IMR-90 (cell line): Measurements from ENCODE around the gene ALK. TPM values are rescaled to one million over a fixed set of nuclear protein-coding genes. Genes with fewer than 3 reads are reported as not detected.

Experiments used
- ATAC-seq: fragments of 200-7000 bp; cut with Tn5 transposase; 2 replicates; pipeline ENCODE4 v1.9.1; 2020; ENCODE audit warnings: low read depth, mild to moderate bottlenecking, moderate library complexity
- BruUV-seq: library from RNA; stranded (reverse); fragments of 400-500 nt; replicated peaks from 2 replicates; lab custom pipeline; 2021; lab: Mats Ljungman, UMichigan
- CTCF ChIA-PET: fragments of 300-600 bp; formaldehyde crosslinking; extraction: SDS; loops from one replicate; lab custom pipeline; 2021; ENCODE audit warnings: antibody characterized with exemption; lab: Yijun Ruan, JAX
- POLR2A ChIA-PET: fragments of 300-600 bp; sonication (Branson Sonifier 250); formaldehyde crosslinking; loops from one replicate; lab custom pipeline; 2022; ENCODE audit warnings: antibody characterized with exemption; ENCODE audit not compliant: unreplicated experiment; lab: Charles Lee
- DNase-seq: peaks from one replicate; pipeline ENCODE4 v3.0.0; 2013
- H2AFZ ChIP-seq: replicated peaks from 2 replicates; pipeline ENCODE3; 2013; ENCODE audit warnings: low read length, mild to moderate bottlenecking; ENCODE audit not compliant: poor library complexity
- H2AK5ac ChIP-seq: 2 replicates; pipeline ENCODE4 v1.6.1; 2013; ENCODE audit warnings: low read depth, low read length, inconsistent platforms
- H2AK9ac ChIP-seq: replicated peaks from 2 replicates; pipeline ENCODE3; 2013; ENCODE audit warnings: mild to moderate bottlenecking, low read depth, low read length, moderate library complexity; ENCODE audit not compliant: poor library complexity
- H2BK120ac ChIP-seq: 2 replicates; pipeline ENCODE4 v1.6.1; 2013; ENCODE audit warnings: low read depth, low read length, inconsistent platforms
- H2BK15ac ChIP-seq: 3 replicates; pipeline ENCODE4 v1.6.1; 2013; ENCODE audit warnings: low read depth, low read length, inconsistent platforms
- H2BK20ac ChIP-seq: 2 replicates; pipeline ENCODE4 v1.6.1; 2013; ENCODE audit warnings: low read depth, mild to moderate bottlenecking, inconsistent platforms, low read length, moderate library complexity
- H2BK5ac ChIP-seq: 2 replicates; pipeline ENCODE4 v1.6.1; 2013; ENCODE audit warnings: mild to moderate bottlenecking, low read depth, low read length, inconsistent platforms; ENCODE audit not compliant: poor library complexity, severe bottlenecking
- H3K14ac ChIP-seq: replicated peaks from 2 replicates; pipeline ENCODE4 v1.6.1; 2013; ENCODE audit warnings: low read depth, low read length, inconsistent platforms
- H3K18ac ChIP-seq: 2 replicates; pipeline ENCODE4 v1.6.1; 2013; ENCODE audit warnings: low read depth, low read length, control low read depth
- H3K23ac ChIP-seq: 2 replicates; pipeline ENCODE4 v1.6.1; 2013; ENCODE audit warnings: low read depth, low read length, inconsistent platforms
- H3K27ac ChIP-seq: 2 replicates; pipeline ENCODE4 v1.5.1; 2013; ENCODE audit warnings: mild to moderate bottlenecking, control low read depth, low read length; ENCODE audit not compliant: insufficient read depth
- H3K27me3 ChIP-seq: 2 replicates; pipeline ENCODE4 v1.6.1; 2013; ENCODE audit warnings: low read length; ENCODE audit not compliant: control insufficient read depth, insufficient read depth
- H3K36me3 ChIP-seq: 2 replicates; pipeline ENCODE4 v1.6.1; 2013; ENCODE audit warnings: low read length, mixed read lengths; ENCODE audit not compliant: control insufficient read depth, insufficient read depth
- H3K4ac ChIP-seq: 2 replicates; pipeline ENCODE4 v1.6.1; 2013; ENCODE audit warnings: low read depth, low read length, inconsistent platforms
- H3K4me1 ChIP-seq: 2 replicates; pipeline ENCODE4 v1.6.1; 2013; ENCODE audit warnings: low read length, mixed read lengths; ENCODE audit not compliant: control insufficient read depth, insufficient read depth
- H3K4me2 ChIP-seq: 2 replicates; pipeline ENCODE4 v1.6.1; 2013; ENCODE audit warnings: low read depth, mild to moderate bottlenecking, control low read depth, low read length, moderate library complexity
- H3K4me3 ChIP-seq: 2 replicates; pipeline ENCODE4 v1.5.1; 2013; ENCODE audit warnings: low read depth, mild to moderate bottlenecking, control low read depth, low read length, moderate library complexity; ENCODE audit not compliant: insufficient read depth
- H3K56ac ChIP-seq: 2 replicates; pipeline ENCODE4 v1.6.1; 2013; ENCODE audit warnings: low read length, inconsistent platforms; ENCODE audit not compliant: insufficient read depth; ENCODE audit errors: extremely low read depth
- H3K79me1 ChIP-seq, 2 experiments: 2 replicates each; pipeline ENCODE4 v1.6.1; 2013; ENCODE audit warnings: low read length in 2 of 2, inconsistent platforms in 1 of 2, low read depth in 1 of 2
- H3K9ac ChIP-seq: 2 replicates; pipeline ENCODE4 v1.6.1; 2013; ENCODE audit warnings: low read depth, low read length, control low read depth
- H3K9me1 ChIP-seq: 2 replicates; pipeline ENCODE4 v1.6.1; 2013; ENCODE audit warnings: low read length, inconsistent platforms; ENCODE audit not compliant: insufficient read depth
- H3K9me3 ChIP-seq: 2 replicates; pipeline ENCODE4 v1.6.1; 2013; ENCODE audit warnings: low read length; ENCODE audit not compliant: control insufficient read depth, insufficient read depth
- H4K20me1 ChIP-seq: 2 replicates; pipeline ENCODE4 v1.6.1; 2013; ENCODE audit warnings: low read length, inconsistent platforms; ENCODE audit not compliant: insufficient read depth
- H4K5ac ChIP-seq: 2 replicates; pipeline ENCODE4 v1.6.1; 2013; ENCODE audit warnings: mild to moderate bottlenecking, low read depth, low read length, control low read depth
- H4K8ac ChIP-seq, 2 experiments: 2 replicates each; pipeline ENCODE4 v1.6.1; 2013; ENCODE audit warnings: low read depth in 2 of 2, low read length in 2 of 2, control low read depth in 1 of 2, inconsistent platforms in 1 of 2
- H4K91ac ChIP-seq: 2 replicates; pipeline ENCODE4 v1.6.1; 2013; ENCODE audit warnings: low read depth, low read length, inconsistent platforms; ENCODE audit not compliant: insufficient read depth
- BHLHE40 ChIP-seq: fragments of 150-350 bp; IDR thresholded peaks from 2 replicates; pipeline ENCODE4 v1.6.1; 2016; ENCODE audit warnings: mild to moderate bottlenecking, low read depth, low read length
- CEBPB ChIP-seq: IDR thresholded peaks from 2 replicates; pipeline ENCODE4 v1.6.1; 2012; ENCODE audit warnings: low read depth, low read length, improper control_type of control experiment
- CHD1 ChIP-seq: IDR thresholded peaks from 2 replicates; pipeline ENCODE4 v1.6.1; 2012; ENCODE audit warnings: low read depth, low read length, improper control_type of control experiment
- FOS ChIP-seq: fragments of 150-350 bp; IDR thresholded peaks from 2 replicates; pipeline ENCODE4 v1.6.1; 2016; ENCODE audit warnings: low read depth, low read length
- MAFK ChIP-seq: IDR thresholded peaks from 2 replicates; pipeline ENCODE4 v1.6.1; 2012; ENCODE audit warnings: low read depth, low read length, improper control_type of control experiment
- MAZ ChIP-seq: IDR thresholded peaks from 2 replicates; pipeline ENCODE4 v1.6.1; 2012; ENCODE audit warnings: low read depth, mild to moderate bottlenecking, low read length, improper control_type of control experiment, moderate library complexity, borderline replicate concordance
- MXI1 ChIP-seq: IDR thresholded peaks from 2 replicates; pipeline ENCODE4 v1.6.1; 2012; ENCODE audit warnings: low read depth, mild to moderate bottlenecking, low read length, moderate library complexity, borderline replicate concordance
- NFE2L2 ChIP-seq: fragments of 150-350 bp; IDR thresholded peaks from 2 replicates; pipeline ENCODE4 v1.6.1; 2016; ENCODE audit warnings: low read depth, mild to moderate bottlenecking, low read length
- POLR2A ChIP-seq: IDR thresholded peaks from 2 replicates; pipeline ENCODE4 v1.6.1; 2012; ENCODE audit warnings: mild to moderate bottlenecking, low read depth, low read length
- RAD21 ChIP-seq: IDR thresholded peaks from 2 replicates; pipeline ENCODE4 v1.6.1; 2012; ENCODE audit warnings: low read length, improper control_type of control experiment
- RCOR1 ChIP-seq: IDR thresholded peaks from 2 replicates; pipeline ENCODE4 v1.6.1; 2012; ENCODE audit warnings: mild to moderate bottlenecking, low read length, improper control_type of control experiment; ENCODE audit not compliant: insufficient replicate concordance
- RFX5 ChIP-seq: IDR thresholded peaks from 2 replicates; pipeline ENCODE4 v1.8.0; 2012; ENCODE audit warnings: low read depth, mild to moderate bottlenecking, low read length, moderate library complexity
- SMC3 ChIP-seq: fragments of 150-350 bp; IDR thresholded peaks from 2 replicates; pipeline ENCODE4 v1.6.1; 2016; ENCODE audit warnings: low read depth, mild to moderate bottlenecking, antibody characterized with exemption, low read length, moderate library complexity
- whole genome bisulfite sequencing, 2 experiments: methylation state at CpG; one replicate each; pipeline versions ENCODE4 v1.1.5 to v1.1.7; 2013; ENCODE audit warnings: missing lambda C conversion rate in 2 of 2; ENCODE audit not compliant: insufficient read length in 1 of 2; ENCODE audit errors: extremely low coverage in 2 of 2; 5-methylcytosine and 5-hydroxymethylcytosine counted together
- dilution Hi-C: fragments of 300-500 bp; cut with HindIII; formaldehyde crosslinking; loops from one replicate; pipeline ENCODE4 v1.14.3; 2018; ENCODE audit warnings: low sequenced_read_pairs; ENCODE audit not compliant: unreplicated experiment
- in situ Hi-C: fragments of 300-500 bp; cut with MboI; formaldehyde crosslinking; loops from 3 replicates; pipeline ENCODE4 v1.14.3; 2019; ENCODE audit warnings: low sequenced_read_pairs, inconsistent platforms, mixed read lengths
- intact Hi-C: fragments of 100-400 bp; cut with micrococcal nuclease; formaldehyde crosslinking; loops from 2 replicates; pipeline ENCODE4 v1.10.0; 2022
- polyA plus RNA-seq, 3 experiments: library from polyadenylated mRNA; depleted of rRNA; stranded (reverse); fragments of >200 nt; gene quantifications; 2 replicates each; pipeline ENCODE4 v1.2.3, GENCODE V29; 2012; ENCODE audit warnings: low replicate concordance in 1 of 3
- total RNA-seq: library from RNA; depleted of rRNA; stranded (reverse); fragments of >200 nt; gene quantifications from 2 replicates; pipeline ENCODE4 v1.2.3, GENCODE V29; 2012
- TF ChIP-seq, protein P1 (sequence below): fragments of 150-350 bp; IDR thresholded peaks from 2 replicates; pipeline ENCODE4 v1.6.1; 2016; ENCODE audit warnings: low read depth, mild to moderate bottlenecking, low read length, moderate library complexity, borderline replicate concordance
- TF ChIP-seq, protein P2 (sequence below): conservative IDR thresholded peaks from 2 replicates; pipeline ENCODE4 v1.5.1; 2012; ENCODE audit warnings: mild to moderate bottlenecking, low read depth, low read length, improper control_type of control experiment
- TF ChIP-seq, protein P3 (sequence below): fragments of 150-350 bp; IDR thresholded peaks from 2 replicates; pipeline ENCODE4 v1.6.1; 2017; ENCODE audit warnings: mild to moderate bottlenecking, antibody characterized with exemption, low read length, low read depth

ALK gene
- total and polyA plus RNA-seq, 2 of the 4 experiments (the other 2 are of a cell fraction) = not detected

DNA sequence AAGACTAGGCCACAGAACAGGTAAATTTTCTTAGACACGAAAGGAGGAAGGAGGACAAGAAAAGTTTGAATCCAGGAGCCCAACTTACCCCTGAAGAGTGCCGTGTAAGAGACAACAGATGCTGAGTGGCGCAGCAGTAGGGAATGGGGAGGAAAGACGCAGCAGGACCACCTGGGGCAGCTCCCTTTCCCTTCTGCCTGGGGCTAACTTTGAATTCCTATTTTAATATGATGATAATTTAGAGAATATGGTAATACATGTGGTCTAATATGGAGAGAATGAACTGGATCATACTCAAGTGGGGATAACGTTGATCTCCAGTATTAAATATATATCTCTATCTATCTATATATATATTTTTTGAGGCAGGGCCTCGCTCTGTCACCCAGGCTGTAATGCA lies 736.9 kb downstream of the ALK start:
- dilution Hi-C loops = no loop called here
- Histone ChIP-seq H2BK15ac (no peak overlapping the region), H3K79me1 (peaks cover 0 to 4% of the 10 kb centered on the region in 2 experiments; a peak in 2 of 4 replicates), H3K9ac (no peak overlapping the region), H2AFZ (no peak overlapping the region), H2AK5ac (no peak overlapping the region), H4K8ac (no peak overlapping the region), H3K4me2 (no peak overlapping the region), H2BK5ac (no peak overlapping the region), H3K23ac (no peak overlapping the region), H4K20me1 (no peaks in the 10 kb centered on the region), H3K14ac (no peak overlapping the region), H3K4me3 (no peak overlapping the region), H3K27ac (no peak overlapping the region), H3K27me3 (no peaks in the 10 kb centered on the region), H2BK20ac (no peak overlapping the region), H3K9me1 (peaks cover 4% of the 10 kb centered on the region; the same call in 1 of the 2 replicates), H3K4ac (no peak overlapping the region), H4K5ac (no peak overlapping the region), H4K91ac (no peak overlapping the region), H3K9me3 (no peaks in the 10 kb centered on the region; the same call in 1 of the 2 replicates), H3K18ac (no peak overlapping the region), H3K36me3 (peaks cover 12% of the 10 kb centered on the region), H2BK120ac (no peak overlapping the region), H3K56ac (no peak overlapping the region), H3K4me1 (0 out of 2 replicates have a peak, but pooled peaks cover 2% of the 10 kb centered on the region), H2AK9ac (no peak overlapping the region)
- POLR2A ChIA-PET = no interaction called here
- ATAC-seq (no peak), DNase-seq (no peak)
- BruUV-seq = no TSS peak
- intact Hi-C loops = no loop called here
- CTCF ChIA-PET = no interaction called here
- WGBS, 2 experiments = no CpG with 5 or more reads among the region's 6 CpGs
- TF ChIP-seq, protein P1, sequence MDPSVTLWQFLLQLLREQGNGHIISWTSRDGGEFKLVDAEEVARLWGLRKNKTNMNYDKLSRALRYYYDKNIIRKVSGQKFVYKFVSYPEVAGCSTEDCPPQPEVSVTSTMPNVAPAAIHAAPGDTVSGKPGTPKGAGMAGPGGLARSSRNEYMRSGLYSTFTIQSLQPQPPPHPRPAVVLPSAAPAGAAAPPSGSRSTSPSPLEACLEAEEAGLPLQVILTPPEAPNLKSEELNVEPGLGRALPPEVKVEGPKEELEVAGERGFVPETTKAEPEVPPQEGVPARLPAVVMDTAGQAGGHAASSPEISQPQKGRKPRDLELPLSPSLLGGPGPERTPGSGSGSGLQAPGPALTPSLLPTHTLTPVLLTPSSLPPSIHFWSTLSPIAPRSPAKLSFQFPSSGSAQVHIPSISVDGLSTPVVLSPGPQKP = no peak
- TF ChIP-seq, protein P2, sequence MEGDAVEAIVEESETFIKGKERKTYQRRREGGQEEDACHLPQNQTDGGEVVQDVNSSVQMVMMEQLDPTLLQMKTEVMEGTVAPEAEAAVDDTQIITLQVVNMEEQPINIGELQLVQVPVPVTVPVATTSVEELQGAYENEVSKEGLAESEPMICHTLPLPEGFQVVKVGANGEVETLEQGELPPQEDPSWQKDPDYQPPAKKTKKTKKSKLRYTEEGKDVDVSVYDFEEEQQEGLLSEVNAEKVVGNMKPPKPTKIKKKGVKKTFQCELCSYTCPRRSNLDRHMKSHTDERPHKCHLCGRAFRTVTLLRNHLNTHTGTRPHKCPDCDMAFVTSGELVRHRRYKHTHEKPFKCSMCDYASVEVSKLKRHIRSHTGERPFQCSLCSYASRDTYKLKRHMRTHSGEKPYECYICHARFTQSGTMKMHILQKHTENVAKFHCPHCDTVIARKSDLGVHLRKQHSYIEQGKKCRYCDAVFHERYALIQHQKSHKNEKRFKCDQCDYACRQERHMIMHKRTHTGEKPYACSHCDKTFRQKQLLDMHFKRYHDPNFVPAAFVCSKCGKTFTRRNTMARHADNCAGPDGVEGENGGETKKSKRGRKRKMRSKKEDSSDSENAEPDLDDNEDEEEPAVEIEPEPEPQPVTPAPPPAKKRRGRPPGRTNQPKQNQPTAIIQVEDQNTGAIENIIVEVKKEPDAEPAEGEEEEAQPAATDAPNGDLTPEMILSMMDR = no peak
- TF ChIP-seq MAZ (no peak), NFE2L2 (no peak), CEBPB (no peak), SMC3 (no peak), FOS (no peak), BHLHE40 (no peak), MXI1 (no peak), RFX5 (no peak), MAFK (no peak), RAD21 (no peak), CHD1 (no peak), RCOR1 (no peak), POLR2A (no peak)
- TF ChIP-seq, protein P3, sequence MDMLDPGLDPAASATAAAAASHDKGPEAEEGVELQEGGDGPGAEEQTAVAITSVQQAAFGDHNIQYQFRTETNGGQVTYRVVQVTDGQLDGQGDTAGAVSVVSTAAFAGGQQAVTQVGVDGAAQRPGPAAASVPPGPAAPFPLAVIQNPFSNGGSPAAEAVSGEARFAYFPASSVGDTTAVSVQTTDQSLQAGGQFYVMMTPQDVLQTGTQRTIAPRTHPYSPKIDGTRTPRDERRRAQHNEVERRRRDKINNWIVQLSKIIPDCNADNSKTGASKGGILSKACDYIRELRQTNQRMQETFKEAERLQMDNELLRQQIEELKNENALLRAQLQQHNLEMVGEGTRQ = no peak
- in situ Hi-C loops = no loop called here
